Dendritic cell treated with granulocyte-macrophage colony-stimulating factor and Interleukin-4, amounts not matched to agents 40 ng/mL and 50 ng/mL, for 4 days (primary cell): ENCODE measurements around the gene AKT2.

Experiments
- H3K27ac Mint-ChIP-seq: one replicate; pipeline ENCODE4 v1.8.0; 2022; ENCODE audit warnings: mild to moderate bottlenecking, mixed read lengths
- H3K27me3 Mint-ChIP-seq: one replicate; pipeline ENCODE4 v1.8.0; 2022; ENCODE audit warnings: mild to moderate bottlenecking, mixed read lengths
- H3K36me3 Mint-ChIP-seq: one replicate; pipeline ENCODE4 v1.8.0; 2022; ENCODE audit warnings: low read depth, mixed read lengths
- H3K4me1 Mint-ChIP-seq: one replicate; pipeline ENCODE4 v1.8.0; 2022; ENCODE audit warnings: low read depth, mixed read lengths
- H3K4me3 Mint-ChIP-seq: one replicate; pipeline ENCODE4 v1.8.0; 2022; ENCODE audit warnings: mild to moderate bottlenecking, moderate library complexity, mixed read lengths
- H3K9me3 Mint-ChIP-seq: one replicate; pipeline ENCODE4 v1.8.0; 2022; ENCODE audit warnings: mixed read lengths
- intact Hi-C: fragments of 100-400 bp; cut with micrococcal nuclease; formaldehyde crosslinking; loops from one replicate; pipeline ENCODE4 v1.15.0; 2022

The AKT2 gene

GRCh38 chr19:40273469-40274360 lies 11.4 kb downstream of the AKT2 start:
- intact Hi-C loops = no loop called here
- peak overlapping the region; percentile 36 for H3K27ac Mint-ChIP-seq

GRCh38 chr19:40272261-40272660 lies 12.9 kb downstream of the AKT2 start:
- H3K36me3 Mint-ChIP-seq = peaks cover 58% of the 10 kb centered on the region
- H3K9me3 Mint-ChIP-seq = no peaks in the 10 kb centered on the region
- no peak overlapping the region for H3K4me3 Mint-ChIP-seq
- H3K4me1 Mint-ChIP-seq = peaks cover 58% of the 10 kb centered on the region
- no peak overlapping the region for H3K27ac Mint-ChIP-seq
- intact Hi-C loops = no loop called here
- H3K27me3 Mint-ChIP-seq = no peaks in the 10 kb centered on the region

More at GRCh38 chr19:40273469-40274360, 11.4 kb downstream of the AKT2 start:
- Mint-ChIP-seq H3K9me3 (no peaks in the 10 kb centered on the region), H3K4me3 (no peak overlapping the region), H3K4me1 (peaks cover 59% of the 10 kb centered on the region), H3K36me3 (peaks cover 50% of the 10 kb centered on the region), H3K27me3 (no peaks in the 10 kb centered on the region)

GRCh38 chr19:40271706-40272105 lies 13.4 kb downstream of the AKT2 start:
- Mint-ChIP-seq H3K36me3 (peaks cover 64% of the 10 kb centered on the region), H3K4me3 (no peak overlapping the region), H3K27ac (no peak overlapping the region), H3K9me3 (no peaks in the 10 kb centered on the region), H3K4me1 (peaks cover 61% of the 10 kb centered on the region), H3K27me3 (no peaks in the 10 kb centered on the region)
- intact Hi-C loops = no loop called here

- Mint-ChIP-seq H3K4me3 (no peak overlapping the region), H3K27ac (no peak overlapping the region)
Measured at GRCh38 chr19:40270362-40271089, 14.6 kb downstream of the AKT2 start.

GRCh38 chr19:40269216-40269940 lies 15.8 kb downstream of the AKT2 start:
- Mint-ChIP-seq H3K27ac (no peak overlapping the region), H3K36me3 (peaks cover 81% of the 10 kb centered on the region), H3K4me3 (no peak overlapping the region), H3K27me3 (no peaks in the 10 kb centered on the region), H3K9me3 (no peaks in the 10 kb centered on the region), H3K4me1 (peaks cover 51% of the 10 kb centered on the region)
- intact Hi-C loops = no loop called here

More at GRCh38 chr19:40270362-40271089, 14.6 kb downstream of the AKT2 start:
- Mint-ChIP-seq H3K4me1 (peaks cover 56% of the 10 kb centered on the region), H3K9me3 (no peaks in the 10 kb centered on the region), H3K27me3 (no peaks in the 10 kb centered on the region), H3K36me3 (peaks cover 69% of the 10 kb centered on the region)
- intact Hi-C loops = no loop called here

- intact Hi-C loops = no loop called here
- no peak overlapping the region for H3K4me3 Mint-ChIP-seq
- peaks cover 57% of the 10 kb centered on the region for H3K4me1 Mint-ChIP-seq
- no peaks in the 10 kb centered on the region for H3K27me3 Mint-ChIP-seq
- no peak overlapping the region for H3K27ac Mint-ChIP-seq
- peaks cover 83% of the 10 kb centered on the region for H3K36me3 Mint-ChIP-seq
- H3K9me3 Mint-ChIP-seq = no peaks in the 10 kb centered on the region
Measured at GRCh38 chr19:40267601-40267997, 17.5 kb downstream of the AKT2 start.

- Mint-ChIP-seq H3K27ac (no peak overlapping the region), H3K36me3 (peaks cover 80% of the 10 kb centered on the region), H3K27me3 (no peaks in the 10 kb centered on the region), H3K9me3 (no peaks in the 10 kb centered on the region), H3K4me1 (peaks cover 58% of the 10 kb centered on the region), H3K4me3 (no peak overlapping the region)
- intact Hi-C loops = no loop called here
Measured at GRCh38 chr19:40266912-40267600, 18.1 kb downstream of the AKT2 start.

- Mint-ChIP-seq H3K9me3 (no peaks in the 10 kb centered on the region), H3K4me1 (peaks cover 65% of the 10 kb centered on the region), H3K36me3 (peaks cover 78% of the 10 kb centered on the region), H3K27ac (no peak overlapping the region), H3K27me3 (no peaks in the 10 kb centered on the region), H3K4me3 (no peak overlapping the region)
- intact Hi-C loops = no loop called here
Measured at GRCh38 chr19:40266119-40266518, 19.0 kb downstream of the AKT2 start.

- H3K4me3 Mint-ChIP-seq = no peak overlapping the region
- no peaks in the 10 kb centered on the region for H3K9me3 Mint-ChIP-seq
- no peak overlapping the region for H3K27ac Mint-ChIP-seq
- H3K36me3 Mint-ChIP-seq = peaks cover 76% of the 10 kb centered on the region
- intact Hi-C loops = no loop called here
- peaks cover 65% of the 10 kb centered on the region for H3K4me1 Mint-ChIP-seq
- H3K27me3 Mint-ChIP-seq = no peaks in the 10 kb centered on the region
Measured at GRCh38 chr19:40265763-40266099, 19.4 kb downstream of the AKT2 start.

GRCh38 chr19:40265055-40265762 lies 19.9 kb downstream of the AKT2 start:
- peaks cover 65% of the 10 kb centered on the region for H3K4me1 Mint-ChIP-seq
- peaks cover 71% of the 10 kb centered on the region for H3K36me3 Mint-ChIP-seq
- no peaks in the 10 kb centered on the region for H3K9me3 Mint-ChIP-seq
- H3K4me3 Mint-ChIP-seq = no peak overlapping the region
- intact Hi-C loops = no loop called here
- H3K27me3 Mint-ChIP-seq = no peaks in the 10 kb centered on the region
- H3K27ac Mint-ChIP-seq = no peak overlapping the region

- no peaks in the 10 kb centered on the region for H3K27me3 Mint-ChIP-seq
- no peak overlapping the region for H3K4me3 Mint-ChIP-seq
- peaks cover 58% of the 10 kb centered on the region for H3K4me1 Mint-ChIP-seq
- peaks cover 70% of the 10 kb centered on the region for H3K36me3 Mint-ChIP-seq
- intact Hi-C loops = no loop called here
- H3K27ac Mint-ChIP-seq = no peak overlapping the region
- no peaks in the 10 kb centered on the region for H3K9me3 Mint-ChIP-seq
Measured at GRCh38 chr19:40264314-40265054, 20.7 kb downstream of the AKT2 start.

GRCh38 chr19:40263440-40264313 lies 21.5 kb downstream of the AKT2 start:
- peaks cover 64% of the 10 kb centered on the region for H3K36me3 Mint-ChIP-seq
- peaks cover 52% of the 10 kb centered on the region for H3K4me1 Mint-ChIP-seq
- H3K27ac Mint-ChIP-seq = no peak overlapping the region
- H3K4me3 Mint-ChIP-seq = no peak overlapping the region
- intact Hi-C loops = no loop called here
- H3K27me3 Mint-ChIP-seq = no peaks in the 10 kb centered on the region
- H3K9me3 Mint-ChIP-seq = no peaks in the 10 kb centered on the region
